Measurements from ENCODE around the gene CFAP58. TPM values are rescaled to one million over a fixed set of nuclear protein-coding genes. Genes with fewer than 3 reads are reported as not detected.
A peak's percentile ranks its signal among the peaks of the same experiment; 100 is the strongest.

The CFAP58 gene
- total RNA-seq, 4 donors from 2014 or later, result 0.13 to 0.36 (median 0.27) TPM; not detected in 1

GRCh38 chr10:104321725-104322415 is 31.8 kb upstream of the CFAP58 start:
- in situ Hi-C loops (cut with MboI; ENCODE audit: low sequenced_read_pairs in 4 of 4), result no loop called here
- no peaks in the 10 kb centered on the region for H3K27me3 ChIP-seq
- peak overlapping the region; percentile 46 to 61 (median 54) for H3K27ac ChIP-seq
- intact Hi-C loops (cut with DNase I; ENCODE audit: low total_unique reads), result no loop called here
- H3K9me3 ChIP-seq, result no peaks in the 10 kb centered on the region
- no peak for TF ChIP-seq POLR2A (IDR thresholded peaks at IDR 0.05)
- TF ChIP-seq CTCF (IDR thresholded peaks at IDR 0.05 in 4 of 5, conservative IDR thresholded peaks at IDR 0.05 in 1 of 5), result no peak
- ATAC-seq, result no peak
- H3K36me3 ChIP-seq, result no peaks in the 10 kb centered on the region
- H3K4me1 ChIP-seq, result peaks cover 75 to 77% of the 10 kb centered on the region in 2 donors
- no peak overlapping the region for H3K4me3 ChIP-seq
- no peak for DNase-seq

GRCh38 chr10:104322416-104322782 is 31.2 kb upstream of the CFAP58 start:
- Histone ChIP-seq H3K27ac (peak overlapping the region; percentile 46 to 61 (median 54)), H3K27me3 (no peaks in the 10 kb centered on the region), H3K4me1 (peaks cover 74 to 75% of the 10 kb centered on the region in 2 donors), H3K9me3 (no peaks in the 10 kb centered on the region), H3K36me3 (no peaks in the 10 kb centered on the region), H3K4me3 (no peak overlapping the region)
- in situ Hi-C loops (cut with MboI; ENCODE audit: low sequenced_read_pairs in 4 of 4), result no loop called here
- TF ChIP-seq POLR2A (IDR thresholded peaks at IDR 0.05) (no peak), CTCF (IDR thresholded peaks at IDR 0.05 in 4 of 5, conservative IDR thresholded peaks at IDR 0.05 in 1 of 5) (no peak)
- DNase-seq (no peak), ATAC-seq (peak in 1 of 2 donors; percentile 22)
- intact Hi-C loops (cut with DNase I; ENCODE audit: low total_unique reads), result no loop called here

GRCh38 chr10:104323085-104323484 is 30.5 kb upstream of the CFAP58 start:
- intact Hi-C loops (cut with DNase I; ENCODE audit: low total_unique reads), result no loop called here
- Histone ChIP-seq H3K27me3 (no peaks in the 10 kb centered on the region), H3K27ac (peak overlapping the region; percentile 46 to 61 (median 54)), H3K4me3 (no peak overlapping the region), H3K4me1 (peaks cover 74 to 82% of the 10 kb centered on the region in 2 donors), H3K9me3 (no peaks in the 10 kb centered on the region), H3K36me3 (no peaks in the 10 kb centered on the region)
- DNase-seq, result no peak
- ATAC-seq, result no peak
- TF ChIP-seq POLR2A (IDR thresholded peaks at IDR 0.05), result no peak
- TF ChIP-seq CTCF (IDR thresholded peaks at IDR 0.05 in 4 of 5, conservative IDR thresholded peaks at IDR 0.05 in 1 of 5), result no peak
- in situ Hi-C loops (cut with MboI; ENCODE audit: low sequenced_read_pairs in 4 of 4), result no loop called here

- Histone ChIP-seq H3K27me3 (no peaks in the 10 kb centered on the region), H3K4me3 (no peak overlapping the region), H3K4me1 (peaks cover 77 to 83% of the 10 kb centered on the region in 2 donors), H3K9me3 (no peaks in the 10 kb centered on the region), H3K36me3 (no peaks in the 10 kb centered on the region), H3K27ac (peak overlapping the region in 3 of 4 donors; percentile 7 to 17 (median 10))
- no peak for DNase-seq
- no peak for ATAC-seq
- intact Hi-C loops (cut with DNase I; ENCODE audit: low total_unique reads), result no loop called here
- in situ Hi-C loops (cut with MboI; ENCODE audit: low sequenced_read_pairs in 4 of 4), result no loop called here
- TF ChIP-seq CTCF (IDR thresholded peaks at IDR 0.05 in 4 of 5, conservative IDR thresholded peaks at IDR 0.05 in 1 of 5) (no peak), POLR2A (IDR thresholded peaks at IDR 0.05) (no peak)
Measured at GRCh38 chr10:104323760-104324201, 29.9 kb upstream of the CFAP58 start.
